Measurements from ENCODE around the gene MYBPC3.
A peak's percentile ranks its signal among the peaks of the same experiment; 100 is the strongest.

MYBPC3 gene

GRCh38 chr11:47352556-47352955, at the start of gene MYBPC3:
Gene MYBPC3, minus strand, starts transcription at chr11:47352702. Its CDS starts 55 bp downstream, at chr11:47352647.
- DNase-seq (ENCODE audit: low read depth in 3 of 3, low spot score in 1 of 3) = no peak

- no peak for DNase-seq (ENCODE audit: low read depth in 3 of 3, low spot score in 1 of 3)
Observed at GRCh38 chr11:47400768-47401279, 48.3 kb upstream of the MYBPC3 start.

- no peak for DNase-seq (ENCODE audit: low read depth in 3 of 3, low spot score in 1 of 3)
Observed at GRCh38 chr11:47399860-47400767, 47.6 kb upstream of the MYBPC3 start.

DNA sequence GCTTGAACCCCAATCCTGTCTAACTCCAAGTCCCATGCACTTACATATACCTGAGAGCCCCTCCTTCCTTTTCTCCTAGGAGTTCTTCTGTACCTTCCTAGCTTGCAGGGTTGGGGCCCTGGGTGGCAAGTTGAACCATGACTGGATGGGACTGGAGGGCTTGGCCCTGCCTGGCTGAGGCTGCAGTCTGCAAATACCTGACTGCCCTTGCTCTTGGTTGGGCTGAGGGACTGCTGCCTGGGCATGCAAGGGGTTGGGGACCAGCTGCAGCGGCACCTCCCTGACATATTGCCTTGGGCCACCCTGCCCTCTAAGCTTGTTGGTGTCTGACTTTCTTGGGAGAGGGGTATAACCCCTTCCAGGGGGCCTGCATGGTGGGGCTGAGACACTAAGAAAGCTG, 46.0 kb upstream of the MYBPC3 start:
- DNase-seq (ENCODE audit: low read depth in 3 of 3, low spot score in 1 of 3) = no peak

DNA sequence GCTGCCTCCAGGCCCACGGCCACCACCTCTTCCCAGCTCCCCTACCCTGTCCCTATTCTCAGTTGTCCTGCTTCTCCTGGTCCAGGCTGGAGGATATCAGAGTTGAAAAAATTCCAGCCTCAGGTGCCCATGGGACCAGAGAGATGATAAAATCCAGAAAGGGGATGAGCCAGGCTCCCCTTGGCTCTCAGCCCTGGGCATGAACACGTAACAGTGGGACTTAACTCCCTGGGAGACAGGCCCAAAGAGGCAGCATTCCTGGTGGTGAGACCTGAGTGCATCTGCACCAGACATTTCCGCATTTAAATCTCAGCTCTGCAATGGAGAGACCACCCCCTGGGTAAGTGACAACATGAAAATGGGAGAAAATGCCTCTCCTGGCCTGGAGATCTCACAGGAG, 45.5 kb upstream of the MYBPC3 start:
- DNase-seq (ENCODE audit: low read depth in 3 of 3, low spot score in 1 of 3) = no peak

- DNase-seq (ENCODE audit: low read depth in 3 of 3, low spot score in 1 of 3) = no peak
Observed at GRCh38 chr11:47396049-47396320, 43.5 kb upstream of the MYBPC3 start.

GRCh38 chr11:47395223-47396048, 42.9 kb upstream of the MYBPC3 start:
- DNase-seq (ENCODE audit: low read depth in 3 of 3, low spot score in 1 of 3) = no peak

GRCh38 chr11:47394322-47395222, 42.1 kb upstream of the MYBPC3 start:
- peak; percentile 32 to 39 (median 38) for DNase-seq (ENCODE audit: low read depth in 3 of 3, low spot score in 1 of 3)

- no peak for DNase-seq (ENCODE audit: low read depth in 3 of 3, low spot score in 1 of 3)
Observed at GRCh38 chr11:47394050-47394321, 41.5 kb upstream of the MYBPC3 start.

- DNase-seq (ENCODE audit: low read depth in 3 of 3, low spot score in 1 of 3) = no peak
Observed at GRCh38 chr11:47393163-47394049, 40.9 kb upstream of the MYBPC3 start.

DNA sequence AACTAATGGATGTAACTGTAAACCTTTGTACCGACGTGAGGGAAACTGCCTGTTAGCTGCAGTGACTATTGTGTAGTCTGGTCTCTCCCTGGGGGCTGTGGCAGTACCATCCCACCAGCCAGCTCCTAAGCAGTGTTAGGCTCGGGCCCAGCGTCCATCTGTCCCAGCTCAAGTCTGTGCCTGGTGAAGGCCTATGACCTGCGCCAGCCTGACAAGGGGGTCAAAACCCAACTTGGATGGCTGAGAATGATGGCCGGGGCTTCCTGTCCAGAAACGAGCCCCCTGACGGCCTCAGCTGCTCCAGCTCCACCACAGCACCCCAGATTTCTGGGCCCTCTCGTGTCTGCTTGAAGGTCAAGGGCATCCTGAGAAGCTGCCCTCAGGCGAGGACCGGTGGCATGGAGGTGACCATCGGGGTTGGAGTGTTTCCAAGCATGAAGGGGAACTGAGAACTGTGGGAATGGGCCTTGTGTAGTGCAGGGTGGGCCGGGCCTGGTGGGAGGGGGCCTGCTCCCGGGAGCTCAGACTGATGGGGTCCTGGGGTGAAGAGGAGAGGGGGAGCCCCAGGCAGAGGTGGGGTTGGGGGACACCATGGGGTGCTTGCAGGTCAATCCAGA, 40.2 kb upstream of the MYBPC3 start:
- DNase-seq (ENCODE audit: low read depth in 3 of 3, low spot score in 1 of 3) = no peak

- no peak for DNase-seq (ENCODE audit: low read depth in 3 of 3, low spot score in 1 of 3)
Observed at GRCh38 chr11:47391711-47392432, 39.4 kb upstream of the MYBPC3 start.

DNA sequence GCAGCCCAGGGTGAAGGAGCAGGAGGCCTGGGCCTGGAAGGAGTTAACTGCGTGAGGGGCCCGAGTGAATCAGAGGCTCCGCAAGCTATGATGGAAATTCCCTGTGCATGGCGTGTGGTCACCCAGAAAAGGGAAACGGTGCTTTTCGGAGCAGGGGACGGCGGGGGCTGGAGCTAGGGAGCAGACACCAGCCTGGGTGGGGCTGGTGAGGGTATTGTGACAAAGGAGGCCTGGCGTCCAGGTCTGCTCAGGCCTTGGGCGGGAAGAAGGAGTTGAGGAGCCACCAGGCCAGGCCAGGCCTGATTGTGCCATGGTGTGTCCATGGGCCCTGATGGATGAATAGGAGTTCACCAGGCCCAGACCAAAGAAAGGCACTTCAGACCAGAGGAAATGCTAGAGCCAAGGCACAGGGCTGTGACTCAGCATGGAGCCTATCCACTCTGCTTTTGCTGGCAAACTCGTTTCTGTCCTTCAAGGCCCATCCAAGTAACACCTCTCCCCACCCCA, 38.6 kb upstream of the MYBPC3 start:
- DNase-seq (ENCODE audit: low read depth in 3 of 3, low spot score in 1 of 3) = no peak

DNA sequence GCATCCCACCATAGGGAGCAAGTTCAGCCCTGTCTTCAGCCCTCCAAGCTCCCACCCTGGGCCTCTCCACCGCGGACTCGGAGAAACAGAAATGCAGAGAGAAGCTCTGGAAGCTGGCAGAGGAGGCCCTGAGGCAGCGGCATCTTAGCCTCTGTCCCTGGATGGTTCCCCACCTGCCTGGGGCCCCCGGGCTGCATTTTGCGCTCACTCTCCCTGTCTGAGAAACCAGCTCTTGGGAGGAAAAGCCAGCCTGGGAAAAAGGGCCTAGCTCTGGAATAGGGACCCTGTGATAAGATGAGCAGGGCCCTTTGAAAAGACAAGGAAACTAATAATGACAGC, 37.9 kb upstream of the MYBPC3 start:
- no peak for DNase-seq (ENCODE audit: low read depth in 3 of 3, low spot score in 1 of 3)

- no peak for DNase-seq (ENCODE audit: low read depth in 3 of 3, low spot score in 1 of 3)
Observed at GRCh38 chr11:47389577-47390421, 37.3 kb upstream of the MYBPC3 start.

GRCh38 chr11:47388697-47389576, 36.4 kb upstream of the MYBPC3 start:
- DNase-seq (ENCODE audit: low read depth in 3 of 3, low spot score in 1 of 3) = no peak

- DNase-seq (ENCODE audit: low read depth in 3 of 3, low spot score in 1 of 3) = no peak
Observed at GRCh38 chr11:47387944-47388696, 35.6 kb upstream of the MYBPC3 start.
